Right lobe of liver (tissue), 6 donors: ENCODE measurements around the gene TAGAP. TPM values are rescaled to one million over a fixed set of nuclear protein-coding genes. Genes with fewer than 3 reads are reported as not detected.

ENCODE experiments used
- ATAC-seq, 4 donors: fragments of 200-7000 bp; cut with Tn5 transposase; one replicate each; pipeline ENCODE4 v1.9.1; 2020; ENCODE audit warnings: mild to moderate bottlenecking in 4 of 4, moderate library complexity in 4 of 4
- DNase-seq, 3 donors: peaks; one replicate each; pipeline ENCODE4 v3.0.0-alpha.2; 2020
- H3K27ac ChIP-seq, 3 donors: fragments of 200-600 bp; one replicate each; pipeline ENCODE4 v1.8.0; 2022
- H3K27me3 ChIP-seq, 2 donors: fragments of 200-600 bp; one replicate each; pipeline ENCODE4 v1.8.0; 2022
- H3K36me3 ChIP-seq, 4 donors: fragments of 200-600 bp; sonication (generic) in 1 of 4; one replicate each; pipeline versions ENCODE4 v1.5.1 to v1.8.0; 2017 to 2022; ENCODE audit warnings: control low read depth in 1 of 4
- H3K4me1 ChIP-seq, 4 donors: fragments of 200-600 bp; sonication (generic) in 1 of 4; one replicate each; pipeline versions ENCODE4 v1.5.1 to v1.8.0; 2017 to 2022; ENCODE audit warnings: control low read depth in 1 of 4
- H3K4me3 ChIP-seq, 3 donors: fragments of 200-600 bp; one replicate each; pipeline ENCODE4 v1.8.0; 2022
- H3K9me3 ChIP-seq, 4 donors: fragments of 200-600 bp; sonication (generic) in 1 of 4; one replicate each; pipeline versions ENCODE4 v1.5.1 to v1.8.0; 2017 to 2022; ENCODE audit warnings: control low read depth in 1 of 4
- CTCF ChIP-seq, 4 donors: fragments of 200-600 bp in 3 of 4; fragments of 450-650 bp in 1 of 4; IDR thresholded peaks; one replicate each; pipeline versions ENCODE4 v1.5.1 to v1.8.0; 2016 to 2022; ENCODE audit warnings: antibody characterized with exemption in 4 of 4, mild to moderate bottlenecking in 2 of 4
- POLR2A ChIP-seq: fragments of 450-650 bp; IDR thresholded peaks from one replicate; pipeline ENCODE4 v1.6.1; 2017; ENCODE audit warnings: antibody characterized with exemption, mild to moderate bottlenecking
- WGBS: methylation state at CpG from one replicate; pipeline ENCODE4 v1.1.6; 2018; ENCODE audit warnings: low coverage, low lambda C conversion rate; ENCODE audit not compliant: insufficient coverage; ENCODE audit errors: missing lambda C conversion rate; 5-methylcytosine and 5-hydroxymethylcytosine counted together
- intact Hi-C, 2 donors: fragments of 100-400 bp; cut with DNase I; formaldehyde crosslinking; loops; one replicate each; pipeline versions ENCODE4 v1.11.2 to v1.14.1; 2022
- long read RNA-seq: library from polyadenylated mRNA; unstranded; transcript quantifications from one replicate; pipeline ENCODE4 v2.0.0, GENCODE V29; 2019
- total RNA-seq, 6 experiments: library from RNA; depleted of rRNA in 2 of 6; stranded (reverse); fragments of >200 nt in 2 of 6; fragmentation: NEBNext Ultra II Directional in 3 of 6; extraction: Animal tissue kit (Norgen Biotek cat#: 25700) in 3 of 6; gene quantifications; one replicate each; pipeline versions ENCODE4 v1.1.0 to v1.2.4, GENCODE V29; 2016 to 2023
- donor health status: DM: no; HTN: yes; CAD: no.
- donor health status: DM: no; HTN: no; CAD: no.
- donor health status: DM: no; HTN: no; CAD: no.
- donor health status: DM: no; HTN: yes; CAD: no.
- donor health status: DM: no; HTN: yes; CAD: no.

TAGAP gene
- total RNA-seq: 1 to 10 TPM in 3 of 6 experiments, under 1 TPM in 3; 0.13 to 1.8 (median 0.92) TPM
- long read RNA-seq: 0 reads

GRCh38 chr6:159044899-159045727 lies at the start of gene TAGAP:
Gene TAGAP, minus strand, starts transcription at chr6:159044991. Its CDS starts 845 bp downstream, at chr6:159044146.
- H3K4me3 ChIP-seq: peak within 1 kb of the TSS; percentile 2 to 28 (median 8)
- peaks cover 0 to 6% (median 2%) of the 10 kb centered on the region in 4 donors for H3K4me1 ChIP-seq
- H3K9me3 ChIP-seq: no peaks in the 10 kb centered on the region
- intact Hi-C loops: loop anchor here (5.0 to 10.0 kb wide), 2 partner anchors 57 to 90 kb away; no protein-coding TSS in a partner anchor
- WGBS: 19% methylated on average over 14 of the region's 15 CpGs
- H3K27ac ChIP-seq: peak within 1 kb of the TSS; percentile 25 to 74 (median 52)
- peak; percentile 66 to 74 (median 68) for ATAC-seq
- peak in 2 of 3 donors; percentile 69 to 75 for DNase-seq
- H3K27me3 ChIP-seq: no peaks in the 10 kb centered on the region
- TF ChIP-seq CTCF (IDR thresholded peaks at IDR 0.05) (no peak), POLR2A (peak; percentile 56)
- H3K36me3 ChIP-seq: no peaks in the 10 kb centered on the region

- intact Hi-C loops: no loop called here
- Histone ChIP-seq H3K9me3 (no peaks in the 10 kb centered on the region), H3K27me3 (no peaks in the 10 kb centered on the region), H3K27ac (no peak overlapping the region), H3K4me1 (no peaks in the 10 kb centered on the region), H3K4me3 (no peak overlapping the region), H3K36me3 (no peaks in the 10 kb centered on the region)
- WGBS: 81% methylated on average over 14 of the region's 32 CpGs
- no peak for ATAC-seq
- no peak for DNase-seq
- TF ChIP-seq POLR2A (no peak), CTCF (IDR thresholded peaks at IDR 0.05) (no peak)
Observed at GRCh38 chr6:159093609-159094443, 49.0 kb upstream of the TAGAP start.

GRCh38 chr6:159092631-159093030 lies 47.8 kb upstream of the TAGAP start:
- ATAC-seq (peak in 2 of 4 donors; percentile 24 to 35), DNase-seq (no peak)
- TF ChIP-seq CTCF (IDR thresholded peaks at IDR 0.05) (no peak), POLR2A (no peak)

GRCh38 chr6:159090530-159091480 lies 46.0 kb upstream of the TAGAP start:
- no peak for TF ChIP-seq CTCF (IDR thresholded peaks at IDR 0.05)
- TF ChIP-seq POLR2A: no peak
- Histone ChIP-seq H3K4me1 (no peaks in the 10 kb centered on the region), H3K27ac (no peak overlapping the region), H3K36me3 (no peaks in the 10 kb centered on the region), H3K27me3 (no peaks in the 10 kb centered on the region), H3K4me3 (no peak overlapping the region), H3K9me3 (no peaks in the 10 kb centered on the region)
- intact Hi-C loops: no loop called here
- WGBS: 68% methylated on average over 9 of the region's 10 CpGs
- ATAC-seq (no peak), DNase-seq (no peak)

More at GRCh38 chr6:159092631-159093030, 47.8 kb upstream of the TAGAP start:
- 55% methylated on average over 5 of the region's 5 CpGs for WGBS
- intact Hi-C loops: no loop called here
- H3K9me3 ChIP-seq: no peaks in the 10 kb centered on the region
- no peaks in the 10 kb centered on the region for H3K27me3 ChIP-seq
- H3K4me1 ChIP-seq: no peaks in the 10 kb centered on the region
- H3K36me3 ChIP-seq: no peaks in the 10 kb centered on the region
- no peak overlapping the region for H3K4me3 ChIP-seq
- H3K27ac ChIP-seq: no peak overlapping the region
